ENCODE data around the gene IL7R.

IL7R gene, protein sequence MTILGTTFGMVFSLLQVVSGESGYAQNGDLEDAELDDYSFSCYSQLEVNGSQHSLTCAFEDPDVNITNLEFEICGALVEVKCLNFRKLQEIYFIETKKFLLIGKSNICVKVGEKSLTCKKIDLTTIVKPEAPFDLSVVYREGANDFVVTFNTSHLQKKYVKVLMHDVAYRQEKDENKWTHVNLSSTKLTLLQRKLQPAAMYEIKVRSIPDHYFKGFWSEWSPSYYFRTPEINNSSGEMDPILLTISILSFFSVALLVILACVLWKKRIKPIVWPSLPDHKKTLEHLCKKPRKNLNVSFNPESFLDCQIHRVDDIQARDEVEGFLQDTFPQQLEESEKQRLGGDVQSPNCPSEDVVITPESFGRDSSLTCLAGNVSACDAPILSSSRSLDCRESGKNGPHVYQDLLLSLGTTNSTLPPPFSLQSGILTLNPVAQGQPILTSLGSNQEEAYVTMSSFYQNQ

DNA sequence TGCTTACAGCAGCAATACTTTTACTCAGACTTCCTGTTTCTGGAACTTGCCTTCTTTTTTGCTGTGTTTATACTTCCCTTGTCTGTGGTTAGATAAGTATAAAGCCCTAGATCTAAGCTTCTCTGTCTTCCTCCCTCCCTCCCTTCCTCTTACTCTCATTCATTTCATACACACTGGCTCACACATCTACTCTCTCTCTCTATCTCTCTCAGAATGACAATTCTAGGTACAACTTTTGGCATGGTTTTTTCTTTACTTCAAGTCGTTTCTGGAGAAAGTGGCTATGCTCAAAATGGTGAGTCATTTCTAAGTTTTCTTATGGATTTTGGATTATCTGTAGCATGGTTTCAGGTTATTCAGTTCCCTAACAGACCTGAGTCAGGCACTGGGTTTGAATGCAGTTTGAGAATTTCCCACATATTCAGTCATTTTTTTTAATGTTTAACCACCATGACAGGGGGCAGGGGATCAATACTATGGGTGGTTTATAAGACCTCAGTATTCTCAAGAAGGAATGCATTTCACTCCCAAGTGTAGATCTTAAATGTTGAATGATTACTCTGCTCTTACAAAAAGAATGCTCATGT, at the start of gene IL7R:
Gene IL7R, plus strand, starts transcription at position 127 of the 587 bp plus-strand sequence. Its CDS starts 87 bp downstream, at position 214.
- no peak for DNase-seq (ENCODE audit: low spot score)

DNA sequence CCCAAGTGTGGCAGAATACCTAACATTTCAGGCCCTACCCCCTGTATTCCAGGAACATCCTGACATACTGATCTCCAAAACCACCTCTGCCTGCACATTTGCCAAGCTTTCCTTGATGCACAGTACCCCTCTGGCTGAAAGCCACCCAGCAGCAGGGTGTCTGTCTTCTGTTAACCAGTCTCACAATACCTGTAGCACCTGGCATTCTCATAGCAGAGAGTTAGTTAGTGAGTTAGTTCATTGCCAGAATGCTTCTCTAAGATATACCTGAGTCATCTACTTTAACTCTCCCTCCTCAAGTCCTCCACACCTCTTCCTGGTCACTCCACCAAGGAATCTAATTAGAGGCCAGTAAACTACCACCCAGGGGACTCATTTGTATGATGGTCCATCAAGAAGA, 46.1 kb upstream of the IL7R start:
- no peak for DNase-seq (ENCODE audit: low spot score)

DNA sequence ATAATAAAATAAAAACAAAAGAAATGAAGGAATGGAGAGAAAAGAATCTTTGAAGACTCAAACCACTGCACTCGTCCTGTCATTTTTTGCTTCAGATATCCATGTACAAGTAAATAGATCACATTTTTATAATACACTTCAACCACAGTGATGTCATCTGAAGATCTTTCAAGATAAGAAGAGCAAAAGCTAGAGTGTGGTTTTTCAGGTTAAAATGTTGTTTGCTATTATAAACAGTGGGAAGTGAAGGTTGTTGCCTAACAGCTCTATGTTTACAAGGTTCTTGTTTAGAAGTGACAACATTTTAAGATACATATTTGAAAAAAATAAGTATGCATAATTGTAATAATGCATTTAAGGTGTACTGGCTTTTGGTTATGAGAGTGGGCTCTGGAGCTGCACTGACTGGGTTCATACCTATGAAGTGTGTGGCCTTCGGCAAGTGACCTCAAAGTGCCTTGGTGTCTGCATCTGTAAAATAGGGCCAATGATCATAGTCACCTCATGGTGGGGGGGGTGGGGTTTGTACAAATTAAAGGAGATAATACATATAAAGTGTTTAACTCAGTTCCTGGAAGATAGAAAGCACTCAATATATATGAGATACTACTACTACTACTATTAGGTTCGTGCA, 45.5 kb upstream of the IL7R start:
- no peak for DNase-seq (ENCODE audit: low spot score)

DNA sequence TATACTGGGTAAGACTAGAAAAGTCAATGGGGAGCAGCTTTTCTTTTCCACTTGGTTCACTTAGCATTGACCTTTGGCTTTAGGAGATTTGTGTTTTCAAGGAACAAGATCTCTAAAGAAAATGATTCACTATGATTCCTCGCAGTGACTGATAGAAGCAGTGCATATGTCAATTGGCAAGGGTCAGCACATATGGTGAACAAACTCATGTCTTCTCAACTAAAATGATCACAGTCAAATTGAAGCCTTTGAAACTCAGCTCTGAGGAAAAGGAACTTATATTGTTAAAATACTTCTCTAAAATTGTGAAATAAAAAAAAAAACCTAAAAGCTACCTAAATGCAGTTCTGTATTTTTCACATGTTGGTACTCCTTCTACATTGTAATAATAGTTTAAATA, 43.2 kb upstream of the IL7R start:
- no peak for DNase-seq (ENCODE audit: low spot score)

DNA sequence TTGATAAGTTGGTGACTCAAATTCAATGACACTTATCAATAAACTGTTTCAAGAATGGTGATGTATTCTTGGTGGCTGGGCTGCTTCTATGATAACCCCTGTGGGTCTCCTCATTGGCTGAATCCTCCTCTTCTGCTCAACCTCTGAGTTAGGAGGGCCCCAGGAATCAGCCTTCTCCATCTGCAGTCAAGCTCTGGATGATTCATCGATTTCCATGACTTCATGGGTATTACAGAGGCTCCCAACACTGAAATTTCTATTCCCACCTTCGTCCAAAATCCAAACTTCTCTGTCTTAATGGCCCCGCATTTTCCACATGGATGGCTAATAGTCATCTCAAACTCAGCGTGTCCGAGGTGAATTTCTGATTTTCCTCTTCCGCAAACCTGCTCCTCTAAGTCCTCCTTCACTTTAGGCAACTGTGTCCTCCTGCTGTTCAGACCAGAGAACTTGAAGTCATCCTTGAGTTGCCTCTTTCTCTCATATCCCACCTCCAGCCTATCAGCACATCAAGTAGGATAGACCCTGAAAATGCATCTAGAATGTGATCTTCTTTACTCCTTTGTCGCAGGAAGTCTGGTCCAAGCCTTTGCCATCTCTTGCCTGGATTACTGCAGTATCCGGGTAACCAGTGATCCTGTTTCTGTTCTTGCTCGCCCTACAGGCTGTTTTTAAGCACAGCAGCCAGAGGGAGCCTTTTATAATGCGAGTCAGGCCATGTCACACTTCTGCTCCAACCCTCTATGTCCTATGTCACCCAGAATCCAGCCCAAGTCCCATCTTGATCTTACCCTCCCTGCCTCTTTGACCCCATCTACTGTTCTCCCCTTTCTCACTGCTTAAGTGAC, 41.4 kb upstream of the IL7R start:
- DNase-seq (ENCODE audit: low spot score): no peak

DNA sequence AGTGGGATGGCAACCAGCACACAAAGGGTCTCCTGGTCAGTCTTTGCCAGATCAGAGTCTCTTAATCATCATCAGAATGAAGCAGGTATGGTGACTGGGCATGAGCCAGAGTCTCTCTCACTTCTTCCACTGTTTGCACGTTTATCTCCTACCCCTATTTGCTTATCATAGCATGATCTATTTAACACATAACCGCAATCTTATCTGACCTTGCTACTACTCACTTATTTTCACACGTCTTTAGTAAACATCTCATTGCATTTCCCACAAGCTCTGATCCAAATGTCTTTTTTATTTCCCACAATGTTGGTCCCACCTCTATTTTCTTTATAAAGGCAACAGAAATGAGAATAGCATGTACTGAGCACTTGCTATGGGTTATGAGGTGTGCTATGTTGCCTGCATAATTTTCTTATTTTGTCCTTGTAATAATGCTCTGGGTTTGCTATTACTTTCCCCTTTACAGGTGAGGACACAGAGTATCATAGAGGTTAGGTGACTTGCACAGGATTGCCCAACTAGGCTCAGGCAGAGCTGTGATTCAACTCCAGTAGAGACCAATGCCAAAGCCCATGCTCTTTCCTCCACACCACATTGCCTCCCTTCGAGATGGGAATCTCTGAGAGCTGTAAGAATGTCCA, 39.7 kb upstream of the IL7R start:
- no peak for DNase-seq (ENCODE audit: low spot score)

DNA sequence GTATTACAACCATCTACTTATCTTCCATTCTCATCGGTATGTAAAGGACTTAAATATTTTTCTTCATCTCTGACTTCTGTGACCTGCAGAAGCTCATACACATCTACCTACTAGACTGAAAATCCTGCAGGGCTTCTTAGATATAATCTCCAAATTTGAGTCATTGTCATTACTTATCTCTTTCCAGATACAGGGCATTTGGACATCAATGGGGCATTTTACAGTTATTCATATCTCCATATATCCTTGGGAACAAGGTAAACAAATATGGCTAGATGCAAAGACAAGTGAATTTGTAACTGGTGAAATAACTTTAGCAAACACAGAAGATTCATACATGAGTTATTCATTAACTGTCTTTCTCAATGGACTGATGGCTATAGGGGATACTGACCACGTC, 37.7 kb upstream of the IL7R start:
- no peak for DNase-seq (ENCODE audit: low spot score)

DNA sequence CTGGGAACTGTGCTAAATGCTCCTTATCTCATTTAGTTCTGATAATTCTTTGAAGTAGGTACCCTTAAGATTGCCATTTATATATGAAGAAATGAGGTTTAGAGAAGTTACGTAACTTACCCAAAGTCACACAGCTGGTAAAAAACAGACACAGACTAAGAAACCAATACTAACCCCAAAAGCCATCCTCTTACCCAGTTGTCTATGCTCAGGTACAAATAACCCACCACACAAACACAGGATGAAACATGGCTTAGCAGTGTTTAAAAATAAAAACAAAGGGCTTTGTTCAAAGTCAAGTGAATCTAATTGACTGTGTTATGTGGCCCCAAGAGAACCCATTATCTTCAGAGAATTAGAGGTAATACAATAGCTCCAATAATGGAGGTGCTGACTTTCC, 37.0 kb upstream of the IL7R start:
- DNase-seq (ENCODE audit: low spot score): no peak

DNA sequence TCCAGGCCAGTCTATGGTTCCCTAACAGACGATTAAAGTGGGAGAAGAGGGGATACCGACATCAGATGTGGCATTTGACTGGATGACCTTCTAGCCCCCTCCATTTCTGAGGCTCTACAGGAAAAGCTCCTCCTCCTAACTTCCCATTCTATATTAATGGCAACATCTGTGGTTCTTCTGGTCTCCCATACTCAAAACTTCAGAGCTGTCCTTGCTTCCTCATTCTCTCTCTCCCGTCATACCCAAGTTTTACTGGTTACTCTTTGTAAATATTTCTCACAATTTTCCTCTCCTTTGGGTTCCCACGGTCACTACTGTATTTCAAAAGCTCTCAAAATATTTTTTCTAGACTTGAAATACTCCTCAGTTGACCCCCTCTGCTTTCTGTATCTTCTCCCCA, 36.0 kb upstream of the IL7R start:
- no peak for DNase-seq (ENCODE audit: low spot score)

DNA sequence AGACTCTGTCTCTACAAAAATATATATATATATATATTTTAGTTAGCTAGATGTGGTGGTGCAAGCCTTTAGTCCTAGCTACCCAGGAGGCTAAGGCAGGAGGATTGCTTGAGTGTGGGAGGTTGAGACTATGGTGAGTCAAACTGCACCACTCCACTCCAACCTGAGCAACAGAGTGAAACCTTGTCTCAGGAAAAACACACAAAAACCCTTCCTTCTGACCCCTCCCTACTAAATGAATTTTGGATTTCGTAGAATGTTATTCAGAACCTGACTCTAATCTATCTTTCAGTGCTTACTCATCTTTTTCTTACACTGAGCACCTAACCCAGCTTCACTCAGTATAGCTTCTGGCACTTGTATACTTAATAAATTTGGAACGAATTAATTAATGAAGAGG, 35.2 kb upstream of the IL7R start:
- no peak for DNase-seq (ENCODE audit: low spot score)

DNA sequence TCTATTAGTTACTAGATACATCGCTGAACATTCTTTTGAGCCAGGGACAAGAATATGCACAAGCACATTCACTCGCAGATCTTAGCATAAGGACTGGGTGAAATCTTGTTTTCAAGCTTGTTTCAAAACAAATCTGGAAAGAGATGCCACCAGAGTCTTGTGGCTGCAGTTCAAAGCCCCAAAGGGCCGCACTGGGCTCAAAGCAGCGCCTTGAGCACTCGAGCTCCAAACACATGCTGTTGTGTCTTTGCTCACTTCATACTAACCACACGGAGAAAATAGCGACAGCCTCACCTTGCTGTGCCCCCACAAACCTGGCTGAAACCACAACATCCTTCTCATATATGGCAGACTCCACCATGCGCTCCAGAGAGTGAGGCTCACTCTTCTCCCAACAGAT, 34.2 kb upstream of the IL7R start:
- DNase-seq (ENCODE audit: low spot score): no peak

DNA sequence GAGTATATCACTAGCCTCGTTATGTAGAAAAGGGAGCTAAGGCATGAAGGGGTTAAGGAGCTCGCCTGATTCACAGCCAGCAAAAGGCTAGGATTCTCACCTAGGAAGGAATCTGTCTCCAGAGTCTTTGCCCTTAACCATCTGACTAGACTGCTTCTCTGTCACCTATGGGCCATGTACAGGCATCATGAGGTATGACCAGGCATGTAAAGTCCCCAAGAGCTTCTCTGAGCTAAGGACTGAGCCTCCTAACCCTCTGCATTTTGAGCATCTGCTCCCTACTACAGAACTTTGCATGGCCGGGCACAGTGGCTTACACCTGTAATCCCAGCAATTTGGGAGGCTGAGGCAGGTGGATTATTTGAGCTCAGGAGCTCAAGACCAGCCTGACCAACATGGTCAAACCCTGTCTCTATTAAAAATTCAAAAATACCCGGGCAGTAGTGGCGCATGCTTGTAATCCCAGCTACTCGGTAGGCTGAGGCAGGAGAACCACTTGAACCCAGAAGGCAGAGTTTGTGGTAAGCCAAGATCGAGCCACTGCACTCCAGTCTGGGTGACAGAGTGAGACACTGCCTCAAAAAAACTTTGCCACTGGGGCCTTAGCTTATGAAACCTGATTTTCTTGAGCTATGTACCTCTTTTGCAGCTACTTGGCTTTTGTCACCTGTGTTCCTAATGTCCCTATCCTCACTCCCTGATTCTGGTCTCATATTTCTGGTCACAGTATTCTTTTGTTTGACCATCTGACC, 33.2 kb upstream of the IL7R start:
- DNase-seq (ENCODE audit: low spot score): no peak

DNA sequence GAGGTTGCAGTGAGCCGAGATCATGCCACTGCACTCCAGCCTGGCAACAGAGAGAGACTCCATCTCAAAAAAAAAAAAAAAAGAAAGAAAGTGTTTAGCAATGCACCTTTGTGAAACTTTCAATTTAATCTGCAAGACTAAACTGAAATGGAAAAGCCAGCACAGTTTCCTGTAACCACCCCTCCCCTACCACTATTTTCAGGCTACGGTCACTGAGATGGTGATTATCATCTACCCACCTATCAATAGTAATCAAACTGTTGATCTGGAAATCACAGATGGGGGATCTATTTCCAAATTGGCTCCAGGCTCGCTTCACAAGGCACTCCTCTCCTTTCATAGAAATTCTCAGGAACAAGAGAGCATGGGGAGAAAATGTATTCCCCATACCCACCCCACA, 30.6 kb upstream of the IL7R start:
- no peak for DNase-seq (ENCODE audit: low spot score)

DNA sequence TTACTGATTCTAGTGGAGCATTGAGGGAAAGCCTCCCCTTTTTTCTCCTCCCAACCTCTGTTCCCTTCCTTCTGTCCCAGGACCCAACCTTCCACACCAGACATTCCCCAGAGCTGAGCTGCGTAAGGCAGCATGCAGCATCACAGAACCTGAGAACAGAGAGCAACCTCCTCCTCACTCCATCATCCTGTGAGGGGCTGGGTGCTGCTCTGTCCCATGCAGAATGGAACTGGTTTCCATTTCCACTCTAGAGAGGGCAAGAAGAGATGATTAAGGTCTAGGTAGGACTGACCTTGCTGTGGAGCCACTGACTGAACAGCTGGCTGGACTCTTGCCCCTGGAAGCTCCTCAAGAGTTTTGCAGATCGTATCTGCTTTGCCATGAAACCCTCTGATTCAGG, 30.1 kb upstream of the IL7R start:
- DNase-seq (ENCODE audit: low spot score): no peak

DNA sequence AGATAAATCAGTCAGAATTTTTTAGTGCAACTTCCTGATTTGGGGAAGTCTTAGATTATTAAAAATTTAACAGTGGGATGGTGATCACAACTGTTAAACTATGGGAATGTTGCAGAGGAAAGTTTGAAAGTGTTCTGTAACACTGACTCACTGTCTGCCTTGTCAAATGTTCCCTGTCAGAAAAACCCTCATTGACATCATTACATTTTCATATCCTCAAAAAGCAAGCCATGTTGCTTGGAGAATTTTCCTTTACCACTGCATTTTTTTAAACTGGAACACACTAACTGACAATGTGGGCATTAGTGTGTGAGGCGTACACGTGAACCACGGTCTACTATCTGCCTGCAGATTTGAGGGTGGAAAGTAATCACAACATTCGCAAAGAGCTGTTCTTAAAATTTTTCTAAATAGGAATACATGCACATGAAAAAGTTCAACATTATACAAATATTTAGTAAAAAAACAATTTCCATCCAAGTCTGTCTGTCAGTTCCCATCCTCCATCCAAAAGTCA, 28.6 kb upstream of the IL7R start:
- no peak for DNase-seq (ENCODE audit: low spot score)

DNA sequence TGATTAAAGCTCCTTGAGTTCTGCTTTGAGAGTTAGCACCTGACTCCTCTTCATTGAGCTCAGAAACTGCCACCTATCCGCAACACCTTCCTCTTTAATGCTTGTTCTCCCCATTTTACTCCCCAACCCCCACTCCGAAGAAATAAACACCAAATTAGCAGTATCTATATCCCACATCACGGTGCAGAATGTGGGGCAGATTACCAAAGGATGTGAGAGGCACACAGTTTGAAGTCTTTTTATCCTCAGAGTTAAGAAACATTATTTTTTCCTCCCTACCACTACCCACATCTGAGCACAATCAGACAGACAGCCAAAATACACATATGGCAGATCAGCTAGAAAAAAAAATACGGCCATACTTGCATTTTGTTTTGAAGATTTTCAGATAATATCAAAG, 26.1 kb upstream of the IL7R start:
- DNase-seq (ENCODE audit: low spot score): no peak

DNA sequence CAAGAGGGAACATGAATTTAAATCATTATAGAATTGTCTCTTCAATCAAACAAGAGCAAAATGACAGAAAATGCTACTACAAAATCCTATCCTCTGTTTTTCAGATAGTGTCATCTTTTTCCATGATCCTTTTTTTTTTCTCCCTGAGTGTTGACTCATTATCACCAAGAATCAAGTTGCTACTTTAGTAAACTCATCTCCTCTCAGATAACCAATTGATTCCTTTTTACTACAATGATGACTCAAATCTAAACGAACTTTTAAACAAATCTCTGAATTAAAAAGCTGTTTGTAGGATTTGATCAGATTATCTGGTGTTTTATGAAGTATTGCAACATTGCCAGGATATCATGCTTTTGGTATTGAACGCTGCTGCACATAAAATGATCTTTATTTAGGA, 23.9 kb upstream of the IL7R start:
- DNase-seq (ENCODE audit: low spot score): no peak

DNA sequence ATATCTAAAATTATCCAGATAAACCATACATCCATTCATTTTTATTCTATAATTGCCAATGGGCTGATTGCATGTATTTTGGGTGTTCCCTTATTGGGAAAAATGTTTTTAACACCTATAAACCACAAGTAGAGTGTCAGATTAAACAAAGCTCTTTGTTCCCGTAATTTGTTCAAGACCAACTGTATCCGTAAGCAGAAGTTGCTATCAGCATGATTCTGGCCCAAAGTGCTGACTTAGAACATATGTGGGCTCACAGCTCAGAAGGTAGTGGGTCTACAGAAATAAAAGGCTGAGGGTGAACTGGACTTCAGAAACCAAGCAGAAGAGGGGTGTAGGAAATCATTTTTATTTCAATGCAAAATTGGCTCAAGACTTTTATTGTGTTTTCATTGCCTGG, 23.5 kb upstream of the IL7R start:
- no peak for DNase-seq (ENCODE audit: low spot score)

DNA sequence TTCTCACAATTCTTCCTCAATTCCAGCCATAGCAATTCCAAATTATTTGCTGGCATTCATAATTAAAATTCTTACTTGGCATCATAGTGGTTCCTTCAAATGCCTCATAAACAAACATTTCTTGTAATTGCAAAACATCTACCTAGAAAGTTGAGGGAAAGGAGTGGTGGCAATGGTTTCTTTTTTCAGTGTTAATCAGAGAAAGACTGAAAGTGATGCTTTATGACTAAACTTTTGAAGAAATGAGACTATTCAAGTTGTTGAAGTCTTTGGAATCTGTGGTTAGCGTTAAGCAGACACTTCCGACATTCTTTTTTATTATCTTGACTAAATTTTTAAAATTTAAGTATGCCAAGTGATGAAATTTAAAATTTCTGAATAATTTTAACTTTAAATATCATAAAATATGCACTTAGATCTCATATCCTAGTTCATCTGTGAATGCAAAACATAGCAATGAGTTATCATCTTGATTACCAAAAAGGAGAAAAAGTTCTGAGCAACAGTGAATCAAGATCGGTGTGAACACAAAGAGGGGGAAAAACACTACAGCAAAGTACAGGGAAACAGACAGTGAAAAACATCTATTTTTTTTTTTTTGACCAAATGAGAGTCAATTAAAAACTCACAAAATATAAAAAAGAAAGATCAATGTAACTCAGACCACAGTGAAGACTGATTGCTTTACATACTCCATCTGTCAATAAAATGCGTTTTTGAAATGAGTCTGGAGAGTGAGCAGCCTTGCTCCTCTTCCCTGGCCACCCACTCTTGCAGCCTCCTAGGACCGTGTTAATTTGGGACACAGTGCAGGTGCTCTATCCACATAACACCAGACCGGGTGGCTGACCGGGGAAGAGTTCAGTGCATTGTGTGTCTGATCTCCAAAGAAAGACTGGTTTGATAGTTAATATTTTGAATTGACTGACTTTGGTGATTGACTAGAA, 20.6 kb upstream of the IL7R start:
- DNase-seq (ENCODE audit: low spot score): no peak
